Transverse colon (tissue), 4 donors: ENCODE measurements around the gene ARHGEF16.

Experiments used
- EP300 ChIP-seq: sonication (generic); formaldehyde crosslinking; IDR thresholded peaks from one replicate; pipeline ENCODE4 v1.6.1; 2017; ENCODE audit warnings: antibody characterized with exemption, low read depth
- POLR2A ChIP-seq: fragments of 450-650 bp; IDR thresholded peaks from one replicate; pipeline ENCODE4 v1.6.1; 2016; ENCODE audit warnings: antibody characterized with exemption, mild to moderate bottlenecking, moderate library complexity
- POLR2AphosphoS5 ChIP-seq, 3 donors: sonication (generic); formaldehyde crosslinking; IDR thresholded peaks; one replicate each; pipeline ENCODE4 v1.6.1; 2016; ENCODE audit warnings: antibody characterized with exemption in 3 of 3
- TF ChIP-seq, protein P1 (sequence below), 5 experiments: fragments of 200-600 bp in 3 of 5; fragments of 450-650 bp in 2 of 5; sonication (generic) in 3 of 5; IDR thresholded peaks; 1 replicate in 2 of 5; 2 replicates in 3 of 5; pipeline ENCODE4 v1.5.1; 2016 to 2017; ENCODE audit warnings: antibody characterized with exemption in 5 of 5, inconsistent platforms in 3 of 5, mild to moderate bottlenecking in 2 of 5, moderate library complexity in 1 of 5

DNA sequence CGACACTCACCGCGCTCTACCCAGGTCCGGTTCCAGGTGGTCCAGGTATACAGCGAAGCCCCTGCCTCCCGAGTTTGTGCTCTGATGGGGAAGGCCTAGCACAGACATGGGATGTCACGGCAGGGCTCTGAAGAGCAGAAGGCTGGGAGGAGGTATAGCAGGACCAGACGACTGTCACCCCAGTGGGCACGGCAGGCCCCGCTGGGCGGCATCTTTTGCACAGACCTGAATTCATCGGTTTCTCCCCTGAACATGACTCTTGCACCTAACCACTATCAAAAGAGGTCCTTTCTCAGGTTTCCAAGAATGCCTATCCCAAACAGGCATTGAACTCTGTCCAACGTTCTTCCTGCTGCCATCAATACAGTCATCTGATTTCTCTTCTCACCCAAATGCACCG lies 30.6 kb downstream of the ARHGEF16 start:
- TF ChIP-seq, protein P1, sequence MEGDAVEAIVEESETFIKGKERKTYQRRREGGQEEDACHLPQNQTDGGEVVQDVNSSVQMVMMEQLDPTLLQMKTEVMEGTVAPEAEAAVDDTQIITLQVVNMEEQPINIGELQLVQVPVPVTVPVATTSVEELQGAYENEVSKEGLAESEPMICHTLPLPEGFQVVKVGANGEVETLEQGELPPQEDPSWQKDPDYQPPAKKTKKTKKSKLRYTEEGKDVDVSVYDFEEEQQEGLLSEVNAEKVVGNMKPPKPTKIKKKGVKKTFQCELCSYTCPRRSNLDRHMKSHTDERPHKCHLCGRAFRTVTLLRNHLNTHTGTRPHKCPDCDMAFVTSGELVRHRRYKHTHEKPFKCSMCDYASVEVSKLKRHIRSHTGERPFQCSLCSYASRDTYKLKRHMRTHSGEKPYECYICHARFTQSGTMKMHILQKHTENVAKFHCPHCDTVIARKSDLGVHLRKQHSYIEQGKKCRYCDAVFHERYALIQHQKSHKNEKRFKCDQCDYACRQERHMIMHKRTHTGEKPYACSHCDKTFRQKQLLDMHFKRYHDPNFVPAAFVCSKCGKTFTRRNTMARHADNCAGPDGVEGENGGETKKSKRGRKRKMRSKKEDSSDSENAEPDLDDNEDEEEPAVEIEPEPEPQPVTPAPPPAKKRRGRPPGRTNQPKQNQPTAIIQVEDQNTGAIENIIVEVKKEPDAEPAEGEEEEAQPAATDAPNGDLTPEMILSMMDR (IDR thresholded peaks at IDR 0.05), result no peak
- TF ChIP-seq POLR2A (no peak), EP300 (no peak), POLR2AphosphoS5 (IDR thresholded peaks at IDR 0.05) (no peak)
